Measurements from ENCODE around the gene MYO7A. TPM values are rescaled to one million over a fixed set of nuclear protein-coding genes. Genes with fewer than 3 reads are reported as not detected.
A peak's percentile ranks its signal among the peaks of the same experiment; 100 is the strongest.

Gene MYO7A
- 46.4 TPM for total RNA-seq

GRCh38 chr11:77127920-77128691 lies at the start of gene MYO7A:
Gene MYO7A (plus strand): TSS chr11:77128246. CDS start chr11:77130635, 2,389 bp downstream.
- DNase-seq (ENCODE audit: low spot score in 2 of 2), result peak in 1 of 2 donors; percentile 84
- intact Hi-C loops (cut with DNase I), result loop anchor here (1.0 to 2.0 kb wide), 2 partner anchors 60 to 421 kb away; no protein-coding TSS in a partner anchor
- no peak for TF ChIP-seq CTCF (IDR thresholded peaks at IDR 0.05)
- Histone ChIP-seq H3K4me3 (peak within 1 kb of the TSS; percentile 48 to 71), H3K27ac (peak within 1 kb of the TSS; percentile 18 to 19), H3K9me3 (no peaks in the 10 kb centered on the region), H3K36me3 (no peaks in the 10 kb centered on the region), H3K27me3 (no peaks in the 10 kb centered on the region), H3K4me1 (peaks cover 11 to 20% of the 10 kb centered on the region in 2 donors)

- H3K4me3 ChIP-seq, result no peak overlapping the region
- H3K4me1 ChIP-seq, result peaks cover 6 to 16% of the 10 kb centered on the region in 2 donors
- H3K36me3 ChIP-seq, result no peaks in the 10 kb centered on the region
- H3K9me3 ChIP-seq, result no peaks in the 10 kb centered on the region
- TF ChIP-seq CTCF (IDR thresholded peaks at IDR 0.05), result no peak
- intact Hi-C loops (cut with DNase I), result loop anchor here (2.0 kb wide), 1 partner anchor 25 kb away; no protein-coding TSS in a partner anchor
- H3K27ac ChIP-seq, result no peak overlapping the region
- DNase-seq (ENCODE audit: low spot score in 2 of 2), result no peak
- H3K27me3 ChIP-seq, result no peaks in the 10 kb centered on the region
Measured at GRCh38 chr11:77079666-77080065, 48.4 kb upstream of the MYO7A start.

GRCh38 chr11:77080643-77081210 lies 47.3 kb upstream of the MYO7A start:
- Histone ChIP-seq H3K27me3 (no peaks in the 10 kb centered on the region), H3K9me3 (no peaks in the 10 kb centered on the region), H3K4me3 (no peak overlapping the region), H3K4me1 (peaks cover 4 to 9% of the 10 kb centered on the region in 2 donors), H3K27ac (no peak overlapping the region), H3K36me3 (no peaks in the 10 kb centered on the region)
- intact Hi-C loops (cut with DNase I), result loop anchor here (2.0 kb wide), 1 partner anchor 26 kb away; no protein-coding TSS in a partner anchor
- peak in 1 of 2 donors; percentile 46 for DNase-seq (ENCODE audit: low spot score in 2 of 2)
- no peak for TF ChIP-seq CTCF (IDR thresholded peaks at IDR 0.05)

GRCh38 chr11:77081381-77081851 lies 46.6 kb upstream of the MYO7A start:
- intact Hi-C loops (cut with DNase I), result loop anchor here (2.0 kb wide), 1 partner anchor 27 kb away; no protein-coding TSS in a partner anchor
- H3K4me3 ChIP-seq, result no peak overlapping the region
- no peak overlapping the region for H3K27ac ChIP-seq
- DNase-seq (ENCODE audit: low spot score in 2 of 2), result peak in 1 of 2 donors; percentile 52
- H3K9me3 ChIP-seq, result no peaks in the 10 kb centered on the region
- no peaks in the 10 kb centered on the region for H3K36me3 ChIP-seq
- H3K27me3 ChIP-seq, result no peaks in the 10 kb centered on the region
- peaks cover 4 to 9% of the 10 kb centered on the region in 2 donors for H3K4me1 ChIP-seq
- TF ChIP-seq CTCF (IDR thresholded peaks at IDR 0.05), result no peak

- H3K27me3 ChIP-seq, result no peaks in the 10 kb centered on the region
- DNase-seq (ENCODE audit: low spot score in 2 of 2), result no peak
- H3K9me3 ChIP-seq, result no peaks in the 10 kb centered on the region
- no peaks in the 10 kb centered on the region for H3K36me3 ChIP-seq
- peaks cover 4 to 9% of the 10 kb centered on the region in 2 donors for H3K4me1 ChIP-seq
- intact Hi-C loops (cut with DNase I), result loop anchor here (2.0 kb wide), 1 partner anchor 27 kb away; no protein-coding TSS in a partner anchor
- peak overlapping the region; percentile 1 to 53 for H3K27ac ChIP-seq
- no peak for TF ChIP-seq CTCF (IDR thresholded peaks at IDR 0.05)
- H3K4me3 ChIP-seq, result no peak overlapping the region
Measured at GRCh38 chr11:77081976-77082836, 45.8 kb upstream of the MYO7A start.

All from ascending aorta (tissue), 2 donors.